Heart left ventricle (tissue), 16 donors: ENCODE results near the gene DOK3. TPM values are rescaled to one million over a fixed set of nuclear protein-coding genes. Genes with fewer than 3 reads are reported as not detected.

Experiments
- ATAC-seq, 4 donors: fragments of 200-7000 bp; cut with Tn5 transposase; one replicate each; pipeline ENCODE4 v1.9.1; 2020 to 2022; ENCODE audit warnings: moderate library complexity in 4 of 4, mild to moderate bottlenecking in 3 of 4, moderate number of reproducible peaks in 1 of 4
- DNase-seq, 5 donors: peaks; one replicate each; pipeline ENCODE4 v3.0.0-alpha.2; 2020
- H3K27ac ChIP-seq, 12 donors: fragments of 200-600 bp; sonication (generic) in 4 of 12; one replicate each; pipeline versions ENCODE4 v1.5.0 to v1.8.0; 2016 to 2022; ENCODE audit warnings: mild to moderate bottlenecking in 2 of 12
- H3K27me3 ChIP-seq, 9 donors: fragments of 200-600 bp; sonication (generic) in 2 of 9; one replicate each; pipeline versions ENCODE4 v1.5.1 to v1.8.0; 2016 to 2022; ENCODE audit warnings: mild to moderate bottlenecking in 3 of 9
- H3K36me3 ChIP-seq, 9 donors: fragments of 200-600 bp; sonication (generic) in 2 of 9; one replicate each; pipeline versions ENCODE4 v1.5.0 to v1.8.0; 2018 to 2022; ENCODE audit warnings: mild to moderate bottlenecking in 2 of 9
- H3K4me1 ChIP-seq, 12 donors: fragments of 200-600 bp; sonication (generic) in 4 of 12; one replicate each; pipeline versions ENCODE4 v1.5.0 to v1.8.0; 2016 to 2022; ENCODE audit warnings: mild to moderate bottlenecking in 3 of 12
- H3K4me3 ChIP-seq, 12 donors: fragments of 200-600 bp; sonication (generic) in 4 of 12; one replicate each; pipeline versions ENCODE4 v1.5.0 to v1.8.0; 2017 to 2022; ENCODE audit warnings: mild to moderate bottlenecking in 9 of 12, moderate library complexity in 4 of 12
- H3K9me3 ChIP-seq, 12 donors: fragments of 200-600 bp; sonication (generic) in 4 of 12; one replicate each; pipeline versions ENCODE4 v1.5.0 to v1.8.0; 2016 to 2022; ENCODE audit warnings: mild to moderate bottlenecking in 1 of 12
- CTCF ChIP-seq, 12 donors: fragments of 200-600 bp; sonication (generic) in 4 of 12; IDR thresholded peaks; one replicate each; pipeline versions ENCODE4 v1.5.0 to v1.8.0; 2018 to 2022; ENCODE audit warnings: antibody characterized with exemption in 12 of 12, mild to moderate bottlenecking in 5 of 12
- POLR2A ChIP-seq, 2 donors: fragments of 450-650 bp; IDR thresholded peaks; one replicate each; pipeline ENCODE4 v1.6.1; 2017; ENCODE audit warnings: antibody characterized with exemption in 2 of 2, mild to moderate bottlenecking in 2 of 2, moderate library complexity in 2 of 2
- WGBS, 4 donors: extraction: QIAGEN DNeasy Blood & Tissue Kit in 2 of 4; methylation state at CpG; one replicate each; pipeline versions ENCODE4 v1.1.5 to v1.1.7; 2013 to 2018; 5-methylcytosine and 5-hydroxymethylcytosine counted together
- intact Hi-C, 10 donors: fragments of 100-400 bp; cut with DNase I; formaldehyde crosslinking; loops; one replicate each; pipeline versions ENCODE4 v1.11.1 to v1.14.2; 2022
- polyA plus RNA-seq, 2 donors: library from polyadenylated mRNA; stranded (reverse); fragments of 200-250 nt; gene quantifications; one replicate each; pipeline ENCODE4 v1.2.3, GENCODE V29; 2013
- total RNA-seq, 9 donors: library from RNA; depleted of rRNA in 2 of 9; stranded (reverse); fragments of >200 nt in 2 of 9; fragmentation: NEBNext Ultra II Directional in 3 of 9; extraction: Animal tissue kit (Norgen Biotek cat#: 25700) in 3 of 9; gene quantifications; one replicate each; pipeline versions ENCODE4 v1.1.0 to v1.2.4, GENCODE V29; 2016 to 2023
- donor health status: ischemic (EF 13 %, LVEDD 7.1; RV severe dilation, severe dysfunction).
- donor health status: healthy with polysubstance abuse.
- donor health status: DM: no; HTN: yes; CAD: no.
- donor health status: DM: no; HTN: no; CAD: no.
- donor health status: ischemic (EF 25% LVEDD 6.9; RV normal size, moderate dysfunction).
- donor health status: ischemic (EF 25% LVEDD 5.7; RV mildly dilated, moderate dysfunction).
- donor health status: healthy.
- donor health status: DM: yes; HTN: yes; CAD: no.
- donor health status: ischemic (EF 35%, LVEDD 5.7; RV mildly dilated, moderate dysfunction).
- donor health status: nonischemic (EF 11% LVEDD 7.7; RV severe dilation, severe dysfunction).
- donor health status: DM: yes; HTN: yes; CAD: no.
- donor health status: PGD.
- donor health status: ischemic (EF 29% LVEDD 5.4; RV normal size, mild dysfunction).
- donor health status: nonischemic (EF 23%, LVEDD 6.1; RV moderate dilation, normal function).

Gene DOK3
- total and polyA plus RNA-seq, 11 donors = 0.77 to 23.8 (median 2.7) TPM

- Histone ChIP-seq H3K27ac (peak overlapping the region; percentile 3 to 89 (median 48)), H3K4me3 (peak overlapping the region in 1 of 12 donors; percentile 29), H3K27me3 (peaks cover 0 to 9% (median 0%) of the 10 kb centered on the region in 9 donors), H3K36me3 (peaks cover 0 to 29% (median 15%) of the 10 kb centered on the region in 9 donors), H3K9me3 (no peaks in the 10 kb centered on the region), H3K4me1 (peaks cover 0 to 45% (median 23%) of the 10 kb centered on the region in 12 donors)
- ATAC-seq (peak; percentile 0 to 26 (median 7)), DNase-seq (peak in 2 of 5 donors; percentile 40 to 65)
- TF ChIP-seq CTCF (IDR thresholded peaks at IDR 0.05) = no peak
- TF ChIP-seq POLR2A (IDR thresholded peaks at IDR 0.05) = no peak
- WGBS, 4 donors = 31 to 48% (median 38%) methylated on average over 13 to 14 of the region's 14 CpGs
- intact Hi-C loops = loop anchor here in 1 of 10 donors (2.0 kb wide), 1 partner anchor 17 kb away; the partner anchor contains the start of gene PDLIM7
Observed at GRCh38 chr5:177479774-177480173, 29.9 kb downstream of the DOK3 start.

- H3K4me3 ChIP-seq = peak overlapping the region in 1 of 12 donors; percentile 29
- no peaks in the 10 kb centered on the region for H3K9me3 ChIP-seq
- H3K4me1 ChIP-seq = peaks cover 0 to 49% (median 26%) of the 10 kb centered on the region in 12 donors
- ATAC-seq = peak; percentile 86 to 92 (median 90)
- H3K27me3 ChIP-seq = peaks cover 0 to 9% (median 0%) of the 10 kb centered on the region in 9 donors
- TF ChIP-seq POLR2A (IDR thresholded peaks at IDR 0.05) = no peak
- TF ChIP-seq CTCF (IDR thresholded peaks at IDR 0.05) = no peak
- peak; percentile 87 to 94 (median 89) for DNase-seq
- WGBS, 4 donors = 19 to 28% (median 26%) methylated on average over 18 of the region's 18 CpGs
- H3K27ac ChIP-seq = peak overlapping the region in 11 of 12 donors; percentile 3 to 89 (median 54)
- intact Hi-C loops = loop anchor here in 1 of 10 donors (2.0 kb wide), 1 partner anchor 18 kb away; the partner anchor contains the start of gene PDLIM7
- peaks cover 0 to 27% (median 12%) of the 10 kb centered on the region in 9 donors for H3K36me3 ChIP-seq
Observed at GRCh38 chr5:177478711-177479646, 30.6 kb downstream of the DOK3 start.

GRCh38 chr5:177477701-177478477 is 31.7 kb downstream of the DOK3 start:
- DNase-seq (peak in 1 of 5 donors; percentile 23), ATAC-seq (no peak)
- intact Hi-C loops = loop anchor here in 1 of 10 donors (2.0 kb wide), 1 partner anchor 19 kb away; the partner anchor contains the start of gene PDLIM7
- H3K9me3 ChIP-seq = no peaks in the 10 kb centered on the region
- peak overlapping the region in 3 of 12 donors; percentile 3 to 89 (median 24) for H3K27ac ChIP-seq
- TF ChIP-seq CTCF (IDR thresholded peaks at IDR 0.05) (no peak), POLR2A (IDR thresholded peaks at IDR 0.05) (no peak)
- no peak overlapping the region for H3K4me3 ChIP-seq
- 95 to 97% (median 95%) methylated on average over 12 to 13 of the region's 13 CpGs for WGBS, 4 donors
- peaks cover 0 to 16% (median under 1%) of the 10 kb centered on the region in 9 donors for H3K36me3 ChIP-seq
- peaks cover 0 to 50% (median 28%) of the 10 kb centered on the region in 12 donors for H3K4me1 ChIP-seq
- peaks cover 0 to 10% (median 0%) of the 10 kb centered on the region in 9 donors for H3K27me3 ChIP-seq
